HG02588 (cell line): ENCODE results near the gene TXN2.
A peak's percentile ranks its signal among the peaks of the same experiment; 100 is the strongest.
"Not testable (repeated sequence)": the region's sequence is repeated elsewhere in the genome, so short reads cannot be mapped to it uniquely, and the experiment has no call there.

Source experiments
- ATAC-seq: cut with Tn5 transposase; IDR thresholded peaks from one replicate; pipeline ENCODE4 v1.9.1; 2021; ENCODE audit warnings: mild to moderate bottlenecking, moderate library complexity; ENCODE audit not compliant: unreplicated experiment

The TXN2 gene

GRCh38 chr22:36456464-36456845, 25.0 kb downstream of the TXN2 start:
- no peak for ATAC-seq

- no peak for ATAC-seq
Observed at GRCh38 chr22:36455571-36456463, 25.6 kb downstream of the TXN2 start.

- peak; percentile 76 for ATAC-seq
Observed at GRCh38 chr22:36454916-36455570, 26.4 kb downstream of the TXN2 start.

- ATAC-seq: no peak
Observed at GRCh38 chr22:36453855-36454378, 27.5 kb downstream of the TXN2 start.

- ATAC-seq: not testable (repeated sequence)
Observed at GRCh38 chr22:36452978-36453607, 28.3 kb downstream of the TXN2 start.

- no peak for ATAC-seq
Observed at GRCh38 chr22:36452250-36452977, 29.0 kb downstream of the TXN2 start.

- ATAC-seq: not testable (repeated sequence)
Observed at GRCh38 chr22:36450923-36451322, 30.5 kb downstream of the TXN2 start.

- no peak for ATAC-seq
Observed at GRCh38 chr22:36449596-36450175, 31.8 kb downstream of the TXN2 start.

GRCh38 chr22:36447632-36448031, 33.8 kb downstream of the TXN2 start:
- no peak for ATAC-seq

GRCh38 chr22:36445158-36445668, 36.2 kb downstream of the TXN2 start:
- no peak for ATAC-seq

- no peak for ATAC-seq
Observed at GRCh38 chr22:36443198-36443770, 38.2 kb downstream of the TXN2 start.

GRCh38 chr22:36442506-36443197, 38.8 kb downstream of the TXN2 start:
- no peak for ATAC-seq

GRCh38 chr22:36440429-36441002, 40.9 kb downstream of the TXN2 start:
- ATAC-seq: no peak

- ATAC-seq: no peak
Observed at GRCh38 chr22:36439481-36440271, 41.8 kb downstream of the TXN2 start.

- no peak for ATAC-seq
Observed at GRCh38 chr22:36435516-36436415, 45.7 kb downstream of the TXN2 start.

GRCh38 chr22:36433318-36434231, 47.9 kb downstream of the TXN2 start:
- no peak for ATAC-seq
